Activated naive CD4-positive, alpha-beta T cell treated with anti-CD3 and anti-CD28 coated beads, Interleukin-2, amount 50 U/mL, for 16 hours (primary cell): ENCODE results near the gene TEAD2.
"Not testable (repeated sequence)": the region's sequence is repeated elsewhere in the genome, so short reads cannot be mapped to it uniquely, and the experiment has no call there.

Experiments
- DNase-seq: peaks from one replicate; pipeline ENCODE4 v3.0.0-alpha.2; 2020

The TEAD2 gene

GRCh38 chr19:49344505-49345423 is 17.5 kb downstream of the TEAD2 start:
- no peak for DNase-seq

- no peak for DNase-seq
Observed at GRCh38 chr19:49343123-49343522, 19.1 kb downstream of the TEAD2 start.

DNA sequence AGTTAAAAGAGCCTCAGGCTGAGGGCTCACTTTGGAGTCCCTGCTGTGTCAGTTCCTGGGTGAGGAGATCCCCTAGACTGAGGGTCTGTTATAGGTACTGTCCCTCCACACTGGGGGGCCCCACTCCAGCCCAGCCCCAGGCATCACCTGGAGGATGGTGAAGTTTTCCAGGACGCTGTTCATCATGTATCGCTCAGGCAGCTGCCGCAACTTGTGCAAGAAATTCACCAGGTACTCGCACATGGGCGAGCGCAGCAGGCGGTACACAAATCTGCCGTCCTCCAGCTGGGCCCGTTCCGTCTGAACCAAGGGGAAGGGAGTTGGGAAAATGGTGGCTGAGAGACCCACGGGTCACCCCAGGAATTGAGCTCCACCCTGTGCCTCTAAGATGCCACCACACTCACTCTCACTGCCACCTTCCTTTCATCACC is 19.9 kb downstream of the TEAD2 start:
- no peak for DNase-seq

DNA sequence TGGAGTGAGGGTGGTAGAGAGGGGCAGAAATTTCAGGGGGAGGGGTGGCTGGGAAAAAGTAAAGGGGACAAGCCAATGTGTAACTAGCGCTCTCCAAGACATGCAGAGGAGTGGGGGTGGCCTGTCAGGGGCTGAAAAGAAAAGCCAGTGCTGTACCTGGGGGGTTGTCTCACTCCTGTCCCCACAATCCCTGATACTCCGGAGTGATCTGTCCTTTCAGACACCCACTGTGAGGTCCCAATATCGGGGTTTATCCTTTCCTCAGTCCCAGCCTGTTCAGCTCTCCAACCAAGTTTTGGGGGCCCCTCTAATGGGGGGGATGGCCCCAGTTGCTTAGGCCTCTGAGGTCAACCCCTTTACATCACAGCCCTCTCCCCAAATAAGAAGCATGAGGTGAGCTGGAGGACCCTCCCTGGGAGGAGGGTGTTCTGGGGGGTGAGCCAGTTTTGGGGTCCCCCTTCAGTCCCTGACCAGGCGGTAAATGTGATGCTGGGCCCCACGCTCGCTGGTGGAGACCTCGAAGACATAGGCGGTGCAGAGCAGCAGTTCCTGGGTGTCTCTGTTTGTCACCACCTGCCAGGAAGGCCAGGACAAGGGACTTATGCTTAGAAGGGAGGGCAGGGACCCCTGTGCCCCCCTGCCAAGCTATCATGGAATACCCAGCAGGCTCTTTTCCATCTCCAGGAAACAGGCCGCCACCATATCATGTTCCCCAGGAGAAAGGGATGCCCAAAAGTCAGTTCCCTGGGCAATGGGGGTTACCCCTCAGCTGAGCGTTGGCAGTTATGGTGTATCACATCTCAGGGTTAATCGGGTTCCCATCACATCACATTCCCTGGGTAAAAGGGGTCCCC is 21.1 kb downstream of the TEAD2 start:
- no peak for DNase-seq

GRCh38 chr19:49340069-49340864 is 21.9 kb downstream of the TEAD2 start:
- DNase-seq, result no peak

DNA sequence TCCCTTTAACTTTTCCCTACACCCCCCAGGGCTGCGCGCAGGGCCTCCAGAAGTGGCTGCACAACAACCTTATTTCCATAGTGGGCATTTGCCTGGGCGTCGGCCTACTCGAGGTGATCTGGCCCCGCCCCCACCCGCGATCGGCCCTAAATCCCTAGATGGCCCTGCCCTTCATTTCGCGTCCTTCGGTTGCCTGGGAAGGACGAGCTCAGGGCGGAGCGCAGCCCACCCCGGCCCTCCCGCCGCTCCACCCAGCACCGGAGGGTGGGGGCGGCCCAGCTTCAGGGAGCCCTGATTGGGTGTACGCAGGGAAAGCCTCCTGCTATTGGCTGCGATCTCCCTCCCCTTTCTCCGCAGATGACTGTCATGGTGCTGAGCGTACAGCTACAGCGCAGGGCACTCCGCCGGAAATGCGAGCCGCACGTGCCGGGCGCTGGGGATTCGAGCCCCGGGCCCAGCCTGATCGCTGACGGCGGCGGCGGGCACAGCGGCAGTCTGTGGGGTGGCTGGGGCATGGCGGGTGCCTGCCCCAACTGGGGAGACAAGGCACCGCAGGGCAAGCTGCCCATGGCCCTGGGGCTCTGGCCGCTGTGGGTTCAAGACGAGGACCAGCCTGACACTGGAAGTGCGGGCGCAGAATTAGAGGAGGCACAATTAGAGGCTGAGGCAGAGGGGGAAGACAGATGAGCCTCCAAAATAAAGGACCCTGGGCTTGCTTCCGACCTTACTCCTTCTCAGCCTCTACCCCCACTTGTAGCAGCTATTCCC is 22.7 kb downstream of the TEAD2 start:
- DNase-seq, result no peak

DNA sequence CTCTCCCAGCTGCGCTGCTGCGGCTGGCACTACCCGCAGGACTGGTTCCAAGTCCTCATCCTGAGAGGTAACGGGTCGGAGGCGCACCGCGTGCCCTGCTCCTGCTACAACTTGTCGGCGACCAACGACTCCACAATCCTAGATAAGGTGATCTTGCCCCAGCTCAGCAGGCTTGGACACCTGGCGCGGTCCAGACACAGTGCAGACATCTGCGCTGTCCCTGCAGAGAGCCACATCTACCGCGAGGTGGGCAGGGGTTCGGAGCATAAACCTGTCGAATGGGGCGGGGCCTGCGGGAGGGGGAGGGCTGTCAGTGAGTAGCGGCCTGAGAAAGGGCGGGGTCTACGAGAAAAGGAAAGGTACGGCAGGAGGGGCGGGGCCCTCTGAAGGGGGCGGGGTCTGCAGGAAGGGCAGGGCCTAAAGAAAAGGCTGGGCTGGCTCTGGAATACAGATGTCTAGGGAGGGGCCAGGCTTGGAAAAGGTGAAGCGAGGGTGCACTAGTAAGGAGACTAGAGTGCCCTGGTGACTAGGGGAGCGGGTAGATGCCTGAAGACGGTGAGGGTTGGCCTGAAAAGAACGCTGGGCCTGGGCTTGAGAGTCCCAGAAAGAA is 23.4 kb downstream of the TEAD2 start:
- DNase-seq, result no peak

- DNase-seq, result no peak
Observed at GRCh38 chr19:49338023-49338677, 24.1 kb downstream of the TEAD2 start.

DNA sequence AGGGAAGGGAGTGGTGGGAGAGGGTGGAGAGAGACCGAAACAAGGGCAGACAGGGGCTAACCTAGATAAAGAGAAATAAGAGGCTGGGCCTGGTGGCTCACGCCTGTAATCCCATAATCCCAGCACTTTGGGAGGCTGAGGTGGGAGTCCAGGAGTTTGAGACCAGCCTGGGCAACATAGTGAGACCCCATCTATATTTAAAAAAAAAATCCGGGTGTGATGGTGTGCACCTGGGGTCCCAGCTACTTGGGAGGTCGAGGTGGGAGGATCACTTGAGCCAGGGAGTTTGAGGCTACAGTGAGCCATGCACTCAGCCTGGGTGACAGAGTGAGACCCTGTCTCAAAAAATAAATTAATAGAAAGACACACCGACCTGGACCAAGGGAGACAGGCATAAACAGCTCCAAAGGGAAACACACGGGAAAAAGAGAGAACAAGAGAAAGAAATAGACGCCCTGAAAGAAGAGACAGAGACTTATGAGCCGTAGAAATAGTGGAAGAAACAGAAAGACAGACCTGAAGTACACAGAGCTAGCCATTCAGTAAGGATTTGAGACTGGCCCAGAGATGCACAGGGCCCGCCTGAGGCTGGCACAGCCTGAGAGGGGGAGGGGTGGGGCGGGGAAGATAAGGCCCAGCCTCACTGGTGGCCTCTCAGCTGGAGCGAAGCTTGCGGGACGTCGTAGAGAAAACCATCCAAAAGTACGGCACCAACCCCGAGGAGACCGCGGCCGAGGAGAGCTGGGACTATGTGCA is 24.8 kb downstream of the TEAD2 start:
- no peak for DNase-seq

- DNase-seq, result no peak
Observed at GRCh38 chr19:49336482-49337266, 25.5 kb downstream of the TEAD2 start.

GRCh38 chr19:49335784-49336481 is 26.3 kb downstream of the TEAD2 start:
- no peak for DNase-seq

- DNase-seq, result peak; percentile 55
Observed at GRCh38 chr19:49335071-49335783, 27.0 kb downstream of the TEAD2 start, which contains the start of gene CD37. Gene CD37, plus strand, starts transcription at chr19:49335406. Its CDS starts 135 bp downstream, at chr19:49335541.

GRCh38 chr19:49333811-49334288 is 28.4 kb downstream of the TEAD2 start:
- DNase-seq, result peak; percentile 56

GRCh38 chr19:49333418-49333805 is 28.8 kb downstream of the TEAD2 start:
- DNase-seq, result no peak

DNA sequence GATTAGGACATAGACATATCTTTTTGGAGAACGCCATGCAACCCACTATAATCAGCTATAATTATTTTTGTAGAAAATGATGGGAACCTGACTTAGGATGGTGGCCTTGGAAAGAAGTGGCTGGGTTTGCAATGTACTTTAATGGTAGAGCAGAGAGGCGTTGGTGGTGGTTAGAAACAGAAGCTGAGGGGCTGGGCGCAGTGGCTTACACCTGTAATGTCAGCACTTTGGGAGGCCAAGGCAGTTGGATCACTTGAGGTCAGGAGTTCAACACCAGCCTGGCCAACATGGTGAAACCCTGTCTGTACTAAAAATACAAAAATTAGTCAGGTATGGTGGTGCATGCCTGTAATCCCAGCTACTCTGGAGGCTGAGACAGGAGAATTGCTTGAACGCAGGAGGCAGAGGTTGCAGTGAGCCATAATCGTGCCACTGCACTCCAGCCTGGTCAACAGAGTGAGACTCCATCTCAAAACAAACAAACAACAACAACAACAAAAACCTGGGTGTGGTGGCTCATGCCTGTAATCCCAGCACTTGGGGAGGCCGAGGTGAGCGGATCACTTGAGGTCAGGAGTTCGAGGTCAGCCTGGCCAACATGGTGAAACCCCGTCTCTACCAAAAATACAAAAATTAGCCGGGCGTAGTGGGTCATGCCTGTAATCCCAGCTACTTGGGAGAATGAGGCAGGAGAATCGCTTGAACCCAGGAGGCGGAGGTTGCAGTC is 29.4 kb downstream of the TEAD2 start:
- not testable (repeated sequence) for DNase-seq

DNA sequence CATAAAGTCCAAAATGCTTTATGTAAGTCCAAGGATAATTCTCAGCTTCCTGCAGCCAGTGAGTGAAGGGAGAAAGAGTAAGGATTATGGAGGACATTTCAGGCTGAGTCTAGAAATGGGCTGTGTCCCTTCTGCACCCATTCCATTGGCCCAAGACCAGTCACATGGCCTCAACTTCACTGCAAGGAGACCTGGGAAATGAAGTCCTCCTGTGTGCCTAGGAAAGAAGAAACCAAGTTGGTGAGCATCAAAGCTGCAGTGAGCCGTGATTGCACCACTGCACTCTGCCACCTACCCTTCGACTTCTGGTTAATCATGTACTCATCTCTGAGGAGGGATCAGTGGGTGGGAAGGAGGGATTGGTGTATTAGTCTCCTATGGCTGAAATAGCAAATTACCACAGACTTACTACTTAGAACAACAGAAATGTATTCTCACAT is 30.6 kb downstream of the TEAD2 start:
- DNase-seq, result peak; percentile 63

DNA sequence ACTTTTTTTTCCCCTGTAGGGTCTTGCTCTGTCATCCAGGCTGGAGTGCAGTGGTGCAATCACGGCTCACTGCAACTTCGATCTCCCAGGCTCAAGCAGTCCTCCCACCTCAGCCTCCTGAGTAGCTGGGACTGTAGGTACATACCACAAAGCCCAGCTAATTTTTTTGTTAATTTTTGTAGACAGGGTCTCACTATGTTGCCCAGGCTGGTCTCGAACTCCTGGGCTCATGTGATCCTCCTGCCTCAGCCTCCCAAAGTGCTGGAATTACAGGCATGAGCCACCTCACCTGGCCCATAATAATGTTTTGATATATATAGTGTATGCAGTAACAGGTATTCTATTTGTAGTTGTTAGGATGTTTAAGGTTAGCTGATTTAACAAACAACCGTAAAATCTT is 31.0 kb downstream of the TEAD2 start:
- DNase-seq, result not testable (repeated sequence)
